ENCODE results near the gene SMCP. TPM values are rescaled to one million over a fixed set of nuclear protein-coding genes. Genes with fewer than 3 reads are reported as not detected.

The SMCP gene
- total RNA-seq, 1 donor, result not detected

DNA sequence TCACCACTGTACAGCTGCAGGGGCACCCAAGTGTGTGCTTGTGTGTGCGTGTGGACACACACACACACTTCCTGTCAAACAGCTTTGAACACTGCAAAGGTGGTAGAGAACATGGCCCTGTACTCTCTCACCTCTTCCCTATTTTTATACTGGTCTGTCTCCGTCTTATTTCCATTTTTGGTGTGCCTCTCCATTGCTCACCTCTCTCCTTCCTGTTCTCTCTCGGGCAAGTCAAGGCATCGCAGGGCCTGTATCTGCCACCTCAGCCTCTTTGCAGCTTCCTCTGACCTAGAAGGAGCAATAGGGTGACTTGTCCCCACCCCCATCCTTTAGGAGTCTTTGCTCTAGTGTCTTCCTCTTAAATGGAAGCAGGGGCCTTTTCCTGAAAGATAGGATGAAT lies 2.2 kb downstream of the SMCP start:
- Histone ChIP-seq H3K4me3 (ENCODE audit: insufficient read depth, low read length) (no peak overlapping the region), H3K27ac (ENCODE audit: low read depth, low read length) (no peak overlapping the region), H3K4me2 (ENCODE audit: insufficient read depth, low read length) (no peak overlapping the region), H4K20me1 (ENCODE audit: insufficient read depth, low read length) (no peaks in the 10 kb centered on the region), H3K9me3 (ENCODE audit: low read depth, low read length) (no peaks in the 10 kb centered on the region), H3K4me1 (ENCODE audit: insufficient read depth, low read length) (peaks cover 11% of the 10 kb centered on the region), H3K79me2 (ENCODE audit: insufficient read depth, low read length) (no peaks in the 10 kb centered on the region), H3K36me3 (ENCODE audit: insufficient read depth, low read length) (no peaks in the 10 kb centered on the region), H2AFZ (ENCODE audit: low read length) (no peak overlapping the region), H3K27me3 (ENCODE audit: insufficient read depth, low read length) (no peaks in the 10 kb centered on the region)
- TF ChIP-seq, protein P1, sequence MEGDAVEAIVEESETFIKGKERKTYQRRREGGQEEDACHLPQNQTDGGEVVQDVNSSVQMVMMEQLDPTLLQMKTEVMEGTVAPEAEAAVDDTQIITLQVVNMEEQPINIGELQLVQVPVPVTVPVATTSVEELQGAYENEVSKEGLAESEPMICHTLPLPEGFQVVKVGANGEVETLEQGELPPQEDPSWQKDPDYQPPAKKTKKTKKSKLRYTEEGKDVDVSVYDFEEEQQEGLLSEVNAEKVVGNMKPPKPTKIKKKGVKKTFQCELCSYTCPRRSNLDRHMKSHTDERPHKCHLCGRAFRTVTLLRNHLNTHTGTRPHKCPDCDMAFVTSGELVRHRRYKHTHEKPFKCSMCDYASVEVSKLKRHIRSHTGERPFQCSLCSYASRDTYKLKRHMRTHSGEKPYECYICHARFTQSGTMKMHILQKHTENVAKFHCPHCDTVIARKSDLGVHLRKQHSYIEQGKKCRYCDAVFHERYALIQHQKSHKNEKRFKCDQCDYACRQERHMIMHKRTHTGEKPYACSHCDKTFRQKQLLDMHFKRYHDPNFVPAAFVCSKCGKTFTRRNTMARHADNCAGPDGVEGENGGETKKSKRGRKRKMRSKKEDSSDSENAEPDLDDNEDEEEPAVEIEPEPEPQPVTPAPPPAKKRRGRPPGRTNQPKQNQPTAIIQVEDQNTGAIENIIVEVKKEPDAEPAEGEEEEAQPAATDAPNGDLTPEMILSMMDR (IDR thresholded peaks at IDR 0.05; ENCODE audit: extremely low read depth, low read depth, low read length), result no peak
- DNase-seq (ENCODE audit: insufficient read length, low spot score, missing footprints), result no peak

DNA sequence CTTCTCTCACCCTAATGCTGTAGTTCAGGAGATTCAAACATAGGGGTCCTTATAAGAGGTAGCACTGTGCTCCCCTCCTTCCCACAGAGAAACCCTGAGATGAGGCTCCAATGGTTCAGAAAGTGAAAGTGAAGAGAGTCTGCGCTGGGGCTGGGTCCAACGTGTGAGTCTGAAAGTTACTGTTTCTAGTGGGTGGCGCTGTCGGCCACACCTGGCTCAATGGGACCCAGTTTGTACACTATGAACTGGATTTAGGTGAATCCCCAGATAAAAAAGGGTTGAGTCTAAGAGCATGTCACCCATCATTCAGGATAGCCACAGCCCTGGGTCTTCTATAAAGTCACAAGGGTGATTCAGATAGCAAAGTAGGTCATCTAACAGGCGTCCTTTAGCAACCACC lies 2.8 kb downstream of the SMCP start:
- H3K36me3 ChIP-seq (ENCODE audit: insufficient read depth, low read length), result no peaks in the 10 kb centered on the region
- no peaks in the 10 kb centered on the region for H3K79me2 ChIP-seq (ENCODE audit: insufficient read depth, low read length)
- H3K4me3 ChIP-seq (ENCODE audit: insufficient read depth, low read length), result no peak overlapping the region
- H3K4me1 ChIP-seq (ENCODE audit: insufficient read depth, low read length), result peaks cover 17% of the 10 kb centered on the region
- no peak overlapping the region for H3K4me2 ChIP-seq (ENCODE audit: insufficient read depth, low read length)
- H4K20me1 ChIP-seq (ENCODE audit: insufficient read depth, low read length), result no peaks in the 10 kb centered on the region
- no peak for DNase-seq (ENCODE audit: insufficient read length, low spot score, missing footprints)
- TF ChIP-seq, protein P1 (IDR thresholded peaks at IDR 0.05; ENCODE audit: extremely low read depth, low read depth, low read length), result no peak
- H3K27me3 ChIP-seq (ENCODE audit: insufficient read depth, low read length), result no peaks in the 10 kb centered on the region
- no peaks in the 10 kb centered on the region for H3K9me3 ChIP-seq (ENCODE audit: low read depth, low read length)
- H2AFZ ChIP-seq (ENCODE audit: low read length), result no peak overlapping the region
- H3K27ac ChIP-seq (ENCODE audit: low read depth, low read length), result no peak overlapping the region

DNA sequence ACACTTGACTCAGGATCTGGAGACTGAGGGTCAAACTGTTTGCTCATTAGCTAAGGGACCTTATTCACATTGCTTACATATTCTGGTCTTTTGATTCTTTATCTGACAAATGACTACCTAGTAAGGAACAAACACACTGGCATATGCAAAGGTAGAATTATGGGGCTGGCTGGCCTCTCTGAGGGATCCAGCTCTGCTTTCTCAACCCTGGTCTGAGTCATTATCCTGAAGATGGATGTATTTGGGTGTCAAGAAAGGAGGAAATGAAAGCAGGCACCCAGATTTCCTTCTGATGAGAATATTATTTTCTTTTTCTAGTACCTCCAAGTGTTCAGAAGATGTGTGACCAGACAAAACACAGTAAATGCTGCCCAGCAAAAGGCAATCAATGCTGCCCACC lies 6.0 kb downstream of the SMCP start:
- no peak overlapping the region for H3K27ac ChIP-seq (ENCODE audit: low read depth, low read length)
- peaks cover 22% of the 10 kb centered on the region for H3K4me1 ChIP-seq (ENCODE audit: insufficient read depth, low read length)
- no peaks in the 10 kb centered on the region for H3K36me3 ChIP-seq (ENCODE audit: insufficient read depth, low read length)
- TF ChIP-seq, protein P1 (IDR thresholded peaks at IDR 0.05; ENCODE audit: extremely low read depth, low read depth, low read length), result no peak
- H2AFZ ChIP-seq (ENCODE audit: low read length), result no peak overlapping the region
- H3K27me3 ChIP-seq (ENCODE audit: insufficient read depth, low read length), result no peaks in the 10 kb centered on the region
- H4K20me1 ChIP-seq (ENCODE audit: insufficient read depth, low read length), result no peaks in the 10 kb centered on the region
- H3K4me2 ChIP-seq (ENCODE audit: insufficient read depth, low read length), result no peak overlapping the region
- no peak for DNase-seq (ENCODE audit: insufficient read length, low spot score, missing footprints)
- H3K79me2 ChIP-seq (ENCODE audit: insufficient read depth, low read length), result no peaks in the 10 kb centered on the region
- H3K9me3 ChIP-seq (ENCODE audit: low read depth, low read length), result no peaks in the 10 kb centered on the region
- H3K4me3 ChIP-seq (ENCODE audit: insufficient read depth, low read length), result no peak overlapping the region

DNA sequence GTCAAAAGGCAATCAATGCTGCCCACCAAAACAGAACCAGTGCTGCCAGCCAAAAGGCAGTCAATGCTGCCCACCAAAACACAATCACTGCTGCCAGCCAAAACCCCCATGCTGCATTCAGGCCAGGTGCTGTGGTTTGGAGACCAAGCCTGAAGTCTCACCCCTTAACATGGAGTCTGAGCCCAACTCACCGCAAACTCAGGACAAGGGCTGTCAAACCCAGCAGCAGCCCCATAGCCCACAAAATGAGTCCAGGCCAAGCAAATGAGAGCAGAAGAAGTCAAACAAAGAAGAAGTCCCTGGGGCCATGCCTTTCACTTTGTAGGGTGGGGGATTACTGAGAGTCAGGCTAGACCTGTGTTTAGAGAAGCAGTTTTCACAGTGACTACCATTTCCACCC lies 6.4 kb downstream of the SMCP start:
- peak; percentile 58 for DNase-seq (ENCODE audit: insufficient read length, low spot score, missing footprints)
- no peaks in the 10 kb centered on the region for H3K27me3 ChIP-seq (ENCODE audit: insufficient read depth, low read length)
- H3K4me2 ChIP-seq (ENCODE audit: insufficient read depth, low read length), result peak overlapping the region; percentile 52
- no peaks in the 10 kb centered on the region for H3K79me2 ChIP-seq (ENCODE audit: insufficient read depth, low read length)
- no peaks in the 10 kb centered on the region for H3K36me3 ChIP-seq (ENCODE audit: insufficient read depth, low read length)
- H3K27ac ChIP-seq (ENCODE audit: low read depth, low read length), result peak overlapping the region; percentile 8
- no peaks in the 10 kb centered on the region for H4K20me1 ChIP-seq (ENCODE audit: insufficient read depth, low read length)
- H3K4me3 ChIP-seq (ENCODE audit: insufficient read depth, low read length), result no peak overlapping the region
- peaks cover 22% of the 10 kb centered on the region for H3K4me1 ChIP-seq (ENCODE audit: insufficient read depth, low read length)
- TF ChIP-seq, protein P1 (IDR thresholded peaks at IDR 0.05; ENCODE audit: extremely low read depth, low read depth, low read length), result no peak
- no peaks in the 10 kb centered on the region for H3K9me3 ChIP-seq (ENCODE audit: low read depth, low read length)
- no peak overlapping the region for H2AFZ ChIP-seq (ENCODE audit: low read length)
